ENCODE measurements around the gene PRTN3.

PRTN3 gene

DNA sequence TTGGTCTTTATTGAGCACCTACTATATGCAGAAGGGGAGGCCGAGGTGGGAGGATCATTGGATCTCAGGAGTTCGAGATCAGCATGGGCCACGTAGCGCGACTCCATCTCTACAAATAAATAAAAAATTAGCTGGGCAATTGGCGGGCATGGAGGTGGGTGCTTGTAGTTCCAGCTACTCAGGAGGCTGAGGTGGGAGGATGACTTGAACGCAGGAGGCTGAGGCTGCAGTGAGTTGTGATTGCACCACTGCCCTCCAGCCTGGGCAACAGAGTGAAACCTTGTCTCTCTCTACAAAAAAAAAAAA is 22.5 kb downstream of the PRTN3 start:
- ChIA-PET CTCF (interaction anchor here (0.6 to 0.7 kb wide), 3 partner anchors 52 to 638 kb away, joined by 3 read pairs; partner anchors contain the start of gene KISS1R), POLR2A (interaction anchor here (1.0 kb wide), 1 partner anchor 68 kb away, joined by 3 read pairs; no protein-coding TSS in a partner anchor)
- TF ChIP-seq FOXK2 (IDR thresholded peaks at IDR 0.05) (no peak), NFRKB (IDR thresholded peaks at IDR 0.05) (no peak), TARDBP (IDR thresholded peaks at IDR 0.05) (no peak), FOXA1 (IDR thresholded peaks at IDR 0.05) (no peak), LEF1 (IDR thresholded peaks at IDR 0.05; ENCODE audit: borderline replicate concordance) (no peak), HDGF (IDR thresholded peaks at IDR 0.05; ENCODE audit: borderline replicate concordance) (no peak), SP1 (IDR thresholded peaks at IDR 0.05) (no peak), L3MBTL2 (conservative IDR thresholded peaks at IDR 0.05) (no peak), ZNF384 (IDR thresholded peaks at IDR 0.05) (no peak), ELF4 (IDR thresholded peaks at IDR 0.05) (no peak), CTBP1 (IDR thresholded peaks at IDR 0.05; ENCODE audit: borderline replicate concordance) (no peak), FOXM1 (IDR thresholded peaks at IDR 0.05; ENCODE audit: borderline replicate concordance) (no peak), ARNT (IDR thresholded peaks at IDR 0.05) (no peak), SUZ12 (IDR thresholded peaks at IDR 0.05) (no peak), BHLHE40 (IDR thresholded peaks at IDR 0.05; ENCODE audit: borderline replicate concordance) (no peak)
- TF ChIP-seq, protein P1, sequence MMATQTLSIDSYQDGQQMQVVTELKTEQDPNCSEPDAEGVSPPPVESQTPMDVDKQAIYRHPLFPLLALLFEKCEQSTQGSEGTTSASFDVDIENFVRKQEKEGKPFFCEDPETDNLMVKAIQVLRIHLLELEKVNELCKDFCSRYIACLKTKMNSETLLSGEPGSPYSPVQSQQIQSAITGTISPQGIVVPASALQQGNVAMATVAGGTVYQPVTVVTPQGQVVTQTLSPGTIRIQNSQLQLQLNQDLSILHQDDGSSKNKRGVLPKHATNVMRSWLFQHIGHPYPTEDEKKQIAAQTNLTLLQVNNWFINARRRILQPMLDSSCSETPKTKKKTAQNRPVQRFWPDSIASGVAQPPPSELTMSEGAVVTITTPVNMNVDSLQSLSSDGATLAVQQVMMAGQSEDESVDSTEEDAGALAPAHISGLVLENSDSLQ (IDR thresholded peaks at IDR 0.05): no peak
- no peak for DNase-seq (ENCODE audit: extremely low spot score)

DNA sequence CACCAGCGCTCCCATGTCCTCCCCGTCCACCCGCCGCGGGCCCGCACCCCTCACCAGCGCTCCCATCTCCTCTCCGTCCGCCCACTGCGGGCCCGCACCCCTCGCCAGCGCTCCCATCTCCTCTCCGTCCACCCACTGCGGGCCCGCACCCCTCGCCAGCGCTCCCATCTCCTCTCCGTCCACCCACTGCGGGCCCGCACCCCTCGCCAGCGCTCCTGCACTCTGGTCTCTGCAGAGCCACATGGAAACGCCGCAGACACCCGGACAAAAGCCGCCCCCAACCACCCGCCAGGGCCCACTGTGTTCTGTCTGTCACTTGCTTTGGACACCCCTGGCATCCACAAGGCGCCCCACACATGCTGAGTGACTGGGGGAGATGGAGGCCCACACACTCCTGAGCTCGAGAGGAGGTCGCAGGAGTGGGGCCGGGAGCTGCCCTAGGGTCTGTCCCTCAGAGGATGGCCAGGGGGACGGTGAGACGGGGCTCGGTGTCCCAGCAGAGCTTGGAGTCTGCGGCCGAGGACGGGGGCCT is 26.0 kb downstream of the PRTN3 start:
- ChIA-PET POLR2A (no interaction called here), CTCF (no interaction called here)
- DNase-seq (ENCODE audit: extremely low spot score): no peak
- no peak for TF ChIP-seq SUZ12 (IDR thresholded peaks at IDR 0.05)
- TF ChIP-seq, protein P1 (IDR thresholded peaks at IDR 0.05): no peak
- no peak for TF ChIP-seq HDGF (IDR thresholded peaks at IDR 0.05; ENCODE audit: borderline replicate concordance)
- TF ChIP-seq BHLHE40 (IDR thresholded peaks at IDR 0.05; ENCODE audit: borderline replicate concordance): no peak
- TF ChIP-seq SP1 (IDR thresholded peaks at IDR 0.05): no peak
- no peak for TF ChIP-seq FOXA1 (IDR thresholded peaks at IDR 0.05)
- TF ChIP-seq FOXK2 (IDR thresholded peaks at IDR 0.05): no peak
- TF ChIP-seq LEF1 (IDR thresholded peaks at IDR 0.05; ENCODE audit: borderline replicate concordance): no peak
- no peak for TF ChIP-seq ELF4 (IDR thresholded peaks at IDR 0.05)
- no peak for TF ChIP-seq ZNF384 (IDR thresholded peaks at IDR 0.05)
- no peak for TF ChIP-seq ARNT (IDR thresholded peaks at IDR 0.05)
- TF ChIP-seq NFRKB (IDR thresholded peaks at IDR 0.05): no peak
- TF ChIP-seq CTBP1 (IDR thresholded peaks at IDR 0.05; ENCODE audit: borderline replicate concordance): no peak
- TF ChIP-seq FOXM1 (IDR thresholded peaks at IDR 0.05; ENCODE audit: borderline replicate concordance): no peak
- no peak for TF ChIP-seq TARDBP (IDR thresholded peaks at IDR 0.05)
- TF ChIP-seq L3MBTL2 (conservative IDR thresholded peaks at IDR 0.05): no peak

DNA sequence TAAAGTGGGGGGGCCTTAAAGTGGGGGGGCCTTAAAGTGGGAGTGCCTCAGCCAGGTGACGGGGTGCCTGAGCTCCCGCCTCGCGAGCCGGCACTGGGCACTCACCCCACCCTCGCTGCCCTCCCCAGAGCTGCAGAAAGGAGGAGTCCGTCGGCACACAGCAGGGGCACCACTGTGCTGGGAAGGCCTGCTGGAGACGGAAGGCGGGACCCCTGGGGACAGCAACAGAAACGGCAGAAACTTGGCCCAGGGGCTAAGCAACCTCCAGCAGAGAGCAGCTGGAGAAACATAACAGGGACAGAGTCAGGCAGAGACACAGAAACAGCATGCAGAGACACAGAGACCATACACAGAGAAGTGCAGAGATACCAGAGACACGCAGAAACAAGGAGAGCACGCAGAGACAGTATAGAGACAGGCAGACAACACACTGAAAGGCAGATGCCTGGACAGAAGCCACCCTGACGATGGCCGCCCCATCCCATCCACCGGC is 26.5 kb downstream of the PRTN3 start:
- peak; percentile 79; the same call in 1 of the 2 replicates for TF ChIP-seq FOXM1 (IDR thresholded peaks at IDR 0.05; ENCODE audit: borderline replicate concordance)
- TF ChIP-seq FOXA1 (IDR thresholded peaks at IDR 0.05): no peak
- ChIA-PET POLR2A (no interaction called here), CTCF (no interaction called here)
- DNase-seq (ENCODE audit: extremely low spot score): no peak

DNA sequence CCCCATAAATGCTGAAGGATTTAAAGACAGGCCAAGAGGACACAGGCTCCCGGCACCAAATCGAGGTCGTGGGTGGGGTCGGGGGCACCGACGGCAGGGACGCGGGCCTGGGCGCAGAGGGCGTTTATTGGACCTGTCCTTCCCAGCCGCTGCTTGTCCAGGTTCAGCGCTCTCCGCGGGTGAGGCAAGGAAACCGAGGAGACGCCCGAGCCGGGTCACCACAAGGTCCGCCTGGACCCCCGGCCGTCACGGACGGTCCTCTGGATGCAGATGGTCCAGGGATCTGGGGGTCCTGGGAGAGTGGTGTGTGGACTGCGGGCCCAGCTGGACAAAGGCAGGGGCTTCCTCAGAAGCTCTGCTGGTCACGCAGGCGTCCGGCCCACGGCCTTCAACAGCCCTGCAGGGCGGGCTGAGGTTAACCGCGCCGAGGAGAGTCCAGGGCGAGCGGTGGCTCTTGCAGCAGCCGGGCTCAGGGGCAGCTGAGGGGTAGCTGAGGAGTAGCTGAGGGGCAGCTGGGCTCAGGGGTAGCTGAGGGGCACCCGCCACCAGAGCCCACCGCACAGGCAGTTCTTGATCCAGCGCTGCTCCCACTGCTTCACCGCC is 27.2 kb downstream of the PRTN3 start:
- TF ChIP-seq TARDBP (IDR thresholded peaks at IDR 0.05): no peak
- TF ChIP-seq FOXK2 (IDR thresholded peaks at IDR 0.05): no peak
- TF ChIP-seq FOXM1 (IDR thresholded peaks at IDR 0.05; ENCODE audit: borderline replicate concordance): no peak
- TF ChIP-seq, protein P1 (IDR thresholded peaks at IDR 0.05): no peak
- POLR2A ChIA-PET: no interaction called here
- CTCF ChIA-PET: no interaction called here
- DNase-seq (ENCODE audit: extremely low spot score): no peak

DNA sequence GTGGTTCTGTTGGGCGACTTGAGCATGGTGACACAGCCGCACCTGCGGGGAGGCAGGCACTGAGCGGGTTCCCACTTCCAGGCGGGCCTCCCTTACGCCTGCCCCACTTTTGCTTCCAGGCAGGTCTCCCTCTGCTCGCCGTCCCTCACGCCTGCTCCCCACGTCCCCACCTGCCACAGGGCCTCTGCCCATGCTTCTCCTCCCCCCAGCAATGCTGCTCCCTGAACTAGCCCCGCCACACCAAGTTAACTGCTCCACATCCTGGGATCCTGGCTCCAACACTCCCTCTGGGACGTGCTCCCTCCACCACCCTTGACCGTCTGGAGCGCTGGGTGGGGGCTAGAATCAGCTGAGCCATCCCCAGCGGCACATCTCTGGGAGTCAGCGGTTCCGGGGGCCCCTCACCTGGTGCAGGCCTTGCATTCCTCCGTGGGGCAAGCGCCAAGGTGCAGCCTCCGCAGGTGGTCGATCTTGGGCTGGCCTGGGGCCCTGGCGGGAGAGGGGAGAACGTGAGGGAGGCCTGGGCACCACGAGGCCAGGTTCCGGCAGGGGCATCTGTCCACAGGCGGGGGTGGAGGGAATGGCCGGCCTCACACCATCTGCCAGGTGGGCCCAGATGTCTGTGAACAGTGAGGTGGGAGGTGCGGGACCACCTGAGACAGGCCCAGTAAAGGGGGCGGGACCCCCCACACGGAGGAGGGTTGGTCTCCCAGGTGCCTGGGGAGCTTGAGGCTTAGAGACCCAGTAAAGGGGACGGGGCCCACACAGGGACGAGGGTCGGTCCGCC is 27.9 kb downstream of the PRTN3 start:
- TF ChIP-seq CTBP1 (IDR thresholded peaks at IDR 0.05; ENCODE audit: borderline replicate concordance): no peak
- no peak for TF ChIP-seq HDGF (IDR thresholded peaks at IDR 0.05; ENCODE audit: borderline replicate concordance)
- TF ChIP-seq L3MBTL2 (conservative IDR thresholded peaks at IDR 0.05): 0 out of 2 replicates have a peak, but pooled peaks have one; percentile 8
- TF ChIP-seq, protein P1 (IDR thresholded peaks at IDR 0.05): no peak
- no peak for TF ChIP-seq ZNF384 (IDR thresholded peaks at IDR 0.05)
- TF ChIP-seq FOXA1 (IDR thresholded peaks at IDR 0.05): no peak
- CTCF ChIA-PET: no interaction called here
- POLR2A ChIA-PET: no interaction called here

More for the DNA sequence above, 27.9 kb downstream of the PRTN3 start:
- DNase-seq (ENCODE audit: extremely low spot score): no peak
